Measurements from ENCODE around the gene GAD2.
A peak's percentile ranks its signal among the peaks of the same experiment; 100 is the strongest.

GAD2 gene

DNA sequence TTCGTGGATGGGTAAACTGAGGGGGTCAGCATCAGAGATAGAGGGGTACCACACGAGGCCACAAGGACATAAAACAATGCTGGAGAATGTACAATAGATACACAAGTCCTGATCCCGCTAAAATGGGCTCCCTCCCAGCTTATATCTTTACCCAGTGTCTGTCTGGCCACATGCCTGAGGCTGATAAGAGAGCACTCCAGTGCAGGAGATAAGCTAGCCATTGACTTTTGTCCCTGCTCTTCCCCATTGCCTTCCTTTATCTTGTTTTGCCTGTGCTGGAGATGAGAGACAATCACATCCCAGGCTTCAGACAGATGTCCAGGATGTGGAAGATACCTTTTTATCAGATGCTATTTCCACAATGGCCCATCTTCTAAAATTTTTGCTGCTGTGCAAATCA, 6.0 kb downstream of the GAD2 start:
- no peak for DNase-seq (ENCODE audit: low spot score)

DNA sequence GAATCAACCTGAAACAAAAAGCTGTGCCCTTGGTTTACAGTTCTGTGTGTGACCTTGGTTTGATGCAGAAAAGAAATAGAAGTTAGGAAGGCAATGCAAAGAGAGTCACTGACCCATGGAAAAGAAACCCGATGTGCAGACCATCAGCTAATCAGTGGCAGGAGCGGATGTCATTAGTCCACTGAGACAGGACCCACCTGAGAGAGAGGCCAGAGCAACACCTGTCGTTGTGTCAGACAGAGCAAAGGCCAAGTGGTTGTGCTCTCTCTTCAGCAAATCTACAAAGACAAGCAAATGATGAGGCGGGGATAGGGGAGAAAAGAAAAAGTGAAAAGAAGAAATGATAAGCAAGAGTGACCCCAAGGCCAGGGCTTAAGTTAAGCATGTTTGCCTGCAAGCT, 8.7 kb downstream of the GAD2 start:
- DNase-seq (ENCODE audit: low spot score) = no peak

DNA sequence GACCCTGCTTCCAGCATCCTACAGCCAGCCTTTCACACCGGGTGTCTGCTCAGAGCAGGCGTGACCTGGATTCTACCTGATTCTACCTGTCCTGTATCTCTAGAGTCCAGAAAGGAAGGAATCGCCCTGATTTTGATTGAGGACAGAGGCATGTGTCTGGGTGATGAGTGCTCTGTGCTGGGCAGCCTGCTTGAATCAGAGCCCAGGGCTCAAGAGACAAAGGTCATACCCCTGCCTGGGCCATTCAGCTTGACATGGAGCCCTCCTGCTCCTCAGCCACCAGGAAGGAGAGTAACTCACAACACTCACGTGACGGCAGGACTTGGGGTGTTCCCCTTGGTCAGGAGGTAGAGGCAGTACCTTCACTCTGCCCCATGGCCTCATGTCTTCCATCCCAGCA, 11.2 kb downstream of the GAD2 start:
- no peak for DNase-seq (ENCODE audit: low spot score)

DNA sequence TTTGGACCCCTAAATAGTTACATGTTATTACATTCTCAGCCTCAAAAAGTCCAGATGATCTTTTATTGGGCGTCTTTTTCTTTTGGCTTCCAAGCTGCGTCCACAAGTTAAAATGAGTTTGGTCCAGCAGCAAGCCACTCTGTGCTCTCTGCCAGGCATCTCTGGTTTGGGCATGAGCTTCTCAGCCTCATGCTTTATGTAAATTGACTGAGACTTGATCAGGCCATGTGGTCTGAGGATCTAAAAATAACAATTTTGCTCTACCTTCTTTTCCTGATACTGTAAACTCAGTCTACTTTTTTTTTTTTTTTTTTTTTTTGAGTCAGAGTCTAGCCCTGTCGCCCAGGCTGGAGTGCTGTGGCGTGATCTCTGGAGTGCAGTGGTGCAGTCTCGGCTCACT, 15.6 kb downstream of the GAD2 start:
- DNase-seq (ENCODE audit: low spot score) = no peak

DNA sequence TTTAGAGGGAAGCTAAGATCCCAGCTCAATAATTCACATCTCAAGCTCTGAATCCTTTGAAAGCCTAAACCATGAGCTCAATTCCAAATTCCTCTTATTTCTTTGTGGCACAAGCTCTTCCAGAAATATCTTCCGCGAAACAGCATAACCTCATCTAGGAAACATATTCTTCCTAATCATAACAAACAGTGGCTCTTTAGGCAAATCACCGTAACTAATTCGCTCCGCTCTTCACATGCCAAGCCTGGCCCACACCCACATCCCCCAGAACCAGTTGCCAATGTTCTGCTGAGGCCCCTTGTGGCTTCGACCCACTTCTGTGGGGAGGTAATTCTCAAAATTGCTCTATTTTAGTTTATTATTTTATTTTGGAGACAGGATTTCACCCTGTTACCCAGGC, 19.2 kb downstream of the GAD2 start:
- DNase-seq (ENCODE audit: low spot score) = no peak

DNA sequence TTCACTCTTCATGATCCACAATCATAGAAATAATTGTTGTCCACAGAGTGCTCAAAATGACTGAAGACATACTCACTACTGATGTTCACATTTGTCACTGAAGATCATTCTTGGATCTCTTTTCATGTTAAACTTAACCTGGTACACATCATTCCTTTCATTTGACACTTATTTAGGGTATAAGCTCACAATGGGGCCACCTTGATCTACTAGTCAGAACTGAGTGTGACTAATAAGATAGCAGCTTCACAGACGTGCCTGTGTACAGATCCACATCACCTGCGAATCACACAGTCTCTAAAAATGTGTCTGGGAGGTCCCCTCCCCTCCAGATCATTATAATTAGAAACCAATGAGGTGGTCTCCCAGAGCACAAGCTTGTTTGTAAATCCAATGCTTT, 21.8 kb downstream of the GAD2 start:
- no peak for DNase-seq (ENCODE audit: low spot score)

DNA sequence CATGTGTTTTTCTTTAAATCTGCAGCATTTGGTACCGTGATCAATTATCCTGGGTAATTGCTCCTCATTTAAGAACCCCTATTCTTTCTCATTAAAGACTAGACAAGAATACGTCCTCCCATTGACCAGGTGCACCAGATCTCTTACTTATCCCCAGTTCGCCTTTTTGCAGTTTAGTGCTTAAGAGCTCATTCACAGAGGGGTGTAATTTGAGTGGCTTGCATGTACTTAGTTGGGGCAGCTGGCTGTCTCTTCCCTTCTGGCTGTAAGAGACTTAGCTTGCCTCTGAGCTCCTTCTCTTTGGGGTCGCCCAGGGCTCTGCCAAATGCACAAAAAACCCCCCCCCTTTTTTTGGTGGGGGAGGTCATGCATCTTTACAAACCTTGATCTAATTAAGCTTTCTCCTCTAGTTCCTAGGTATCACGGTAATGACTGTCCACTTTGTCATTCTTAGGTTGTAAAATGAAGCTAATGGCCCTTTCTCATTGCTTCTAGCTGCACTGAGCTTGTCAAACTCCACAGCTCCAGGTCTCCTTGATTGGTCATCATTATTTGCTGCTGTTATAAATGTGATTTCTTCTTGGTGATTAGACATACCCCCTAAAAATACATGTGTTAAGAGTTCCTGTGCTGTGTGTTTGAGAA, 26.3 kb downstream of the GAD2 start:
- DNase-seq (ENCODE audit: low spot score) = no peak

DNA sequence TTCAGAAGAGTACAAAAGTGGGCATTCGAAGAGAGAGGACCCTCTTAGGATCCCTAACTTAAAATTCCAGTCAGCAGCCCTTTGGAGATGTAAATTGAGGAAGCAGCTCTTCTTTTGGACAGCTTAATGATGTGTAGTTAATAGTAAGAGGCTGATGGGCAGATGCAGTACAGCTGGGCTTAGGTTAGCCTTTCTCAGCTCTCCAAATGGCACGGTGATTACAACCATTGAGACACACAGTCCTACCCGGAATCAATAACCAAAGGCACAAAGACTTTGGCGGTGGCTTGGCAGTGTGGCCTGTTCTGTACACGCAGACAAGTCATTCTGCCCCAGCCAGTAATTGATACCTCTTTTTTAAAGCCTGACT, 26.8 kb downstream of the GAD2 start:
- no peak for DNase-seq (ENCODE audit: low spot score)

DNA sequence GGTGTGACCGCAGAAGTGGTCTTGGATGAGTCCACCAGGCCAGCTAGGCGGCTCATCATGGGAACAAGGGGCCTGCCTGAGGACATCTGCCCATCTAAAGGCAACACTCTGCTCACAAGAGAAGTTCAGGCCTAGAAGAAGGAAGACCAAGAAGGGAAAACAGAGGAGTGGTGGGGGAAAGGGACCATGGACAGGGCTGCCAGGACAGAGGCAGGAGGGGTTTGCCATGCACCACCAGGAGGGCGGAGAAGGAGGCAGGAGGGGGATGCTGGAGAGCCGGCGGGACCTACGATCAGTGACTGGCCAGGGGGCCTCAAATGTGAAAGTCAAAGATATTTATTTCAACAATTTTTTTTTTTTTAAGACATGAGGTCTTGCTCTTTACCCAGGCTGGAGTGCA, 33.1 kb downstream of the GAD2 start:
- DNase-seq (ENCODE audit: low spot score) = no peak

DNA sequence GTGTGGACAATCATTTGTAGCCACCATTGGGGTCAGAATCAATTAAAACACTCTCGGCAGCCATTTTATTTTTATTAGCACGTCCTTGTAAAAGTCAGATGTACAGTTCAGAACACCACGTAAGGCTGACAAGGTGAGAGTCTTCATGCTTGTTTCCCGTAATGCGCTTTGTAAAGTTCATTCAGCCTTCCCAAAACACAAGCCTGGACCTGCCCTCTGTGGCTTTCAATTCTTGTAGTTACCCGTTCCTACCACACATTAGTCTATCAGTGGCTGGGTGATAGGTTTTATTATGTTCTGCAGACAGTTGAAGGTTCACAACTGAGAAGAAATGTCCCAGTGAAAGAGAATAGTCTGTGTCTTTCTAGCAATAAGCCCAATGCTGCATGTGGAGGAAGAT, 35.4 kb downstream of the GAD2 start:
- no peak for DNase-seq (ENCODE audit: low spot score)

DNA sequence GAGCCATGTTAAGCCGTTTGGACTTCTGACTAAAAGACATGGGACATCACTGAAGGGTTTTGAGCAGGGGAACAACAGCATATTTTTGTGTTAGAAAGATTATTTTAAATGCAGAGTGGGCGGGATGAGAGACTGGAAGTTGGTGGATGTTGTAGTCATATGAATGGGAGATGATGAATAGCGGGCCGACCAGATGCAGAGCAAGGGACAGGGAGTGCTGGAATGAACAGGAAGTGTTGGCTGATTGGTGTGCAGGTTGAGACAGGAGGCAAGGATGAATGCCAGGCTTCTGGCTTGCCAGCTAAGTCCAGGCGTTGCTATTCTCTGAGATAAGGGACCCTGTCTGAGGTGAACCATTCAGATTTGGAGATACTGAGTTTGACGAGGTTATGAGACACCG, 38.0 kb downstream of the GAD2 start:
- no peak for DNase-seq (ENCODE audit: low spot score)

DNA sequence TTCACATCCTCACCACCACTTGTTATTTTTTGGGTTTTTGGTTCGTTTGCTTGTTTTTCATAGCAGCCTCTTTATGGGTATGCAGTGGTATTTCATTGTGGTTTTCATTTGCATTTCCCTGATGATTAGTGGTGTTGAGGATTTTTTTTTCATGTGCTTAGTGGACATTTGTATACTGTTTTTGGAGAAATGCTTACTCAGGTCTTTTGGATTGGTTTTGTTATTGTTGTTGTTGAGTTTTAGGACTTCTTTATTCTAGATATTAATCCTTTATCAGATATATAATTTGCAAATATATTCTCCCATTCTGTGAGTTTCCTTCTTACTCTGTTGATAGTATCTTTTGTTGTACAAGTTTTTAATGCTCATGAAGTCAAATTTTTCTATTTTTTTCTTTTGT, 42.8 kb downstream of the GAD2 start:
- DNase-seq (ENCODE audit: low spot score) = no peak

GRCh38 chr10:26269754-26270153, 53.2 kb downstream of the GAD2 start:
- DNase-seq (ENCODE audit: low spot score) = peak; percentile 22

DNA sequence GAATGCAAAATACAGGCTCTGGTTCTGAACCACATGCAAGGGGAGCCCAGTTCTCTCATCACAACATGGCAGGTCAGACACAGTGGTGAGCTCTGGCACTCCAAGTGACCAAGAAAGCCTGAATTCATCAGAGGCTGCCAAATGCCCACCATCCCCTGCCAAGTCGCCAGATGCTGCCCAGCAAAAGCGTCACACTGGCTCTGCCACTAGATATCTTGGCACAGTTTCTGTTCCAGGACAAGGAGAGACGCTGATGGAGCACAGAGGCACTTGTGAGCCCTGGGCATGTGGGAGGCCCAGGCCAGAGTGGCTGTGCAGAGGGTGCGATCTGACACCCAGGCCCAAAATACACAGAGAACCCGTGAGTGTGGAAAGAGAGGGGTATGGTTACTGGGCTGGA, 57.8 kb downstream of the GAD2 start:
- peak; percentile 68 for DNase-seq (ENCODE audit: low spot score)

DNA sequence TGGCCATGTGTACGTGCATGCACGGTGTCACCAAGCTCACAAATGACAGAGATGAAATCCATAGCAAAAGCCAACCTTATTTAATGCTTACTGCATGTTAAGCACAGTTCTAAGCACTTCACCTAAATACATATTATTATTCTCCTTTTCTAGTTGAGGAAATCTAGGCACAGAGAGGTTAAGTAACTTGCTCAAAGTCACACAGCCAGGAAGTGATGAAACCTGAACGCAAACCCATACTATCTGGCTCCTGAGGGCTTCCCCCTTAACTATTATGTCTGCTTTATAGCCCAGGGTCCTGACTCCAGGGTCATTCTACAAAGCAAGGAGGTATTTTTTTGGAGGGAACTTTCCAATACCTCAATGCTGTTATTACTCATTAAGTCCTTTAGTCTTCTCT, 61.7 kb downstream of the GAD2 start:
- no peak for DNase-seq (ENCODE audit: low spot score)

DNA sequence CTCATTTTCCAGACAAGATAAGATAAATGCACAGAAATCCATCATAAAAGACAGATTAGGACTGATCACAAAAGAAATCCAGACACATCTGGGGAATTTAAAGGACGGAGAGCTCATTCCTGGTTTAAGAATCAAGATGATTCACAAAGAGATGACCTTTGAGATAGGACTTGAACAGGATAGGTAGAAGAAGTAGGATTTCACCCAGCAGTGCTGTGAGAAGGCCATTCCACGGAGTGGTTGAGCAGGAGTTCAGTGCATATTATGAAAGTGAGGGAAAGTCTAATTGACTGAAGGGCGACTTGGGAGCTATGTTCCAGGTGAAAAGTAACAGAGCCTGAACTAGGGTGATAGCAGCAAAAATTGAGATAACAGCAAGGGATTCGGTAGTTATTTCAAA, 73.7 kb downstream of the GAD2 start:
- DNase-seq (ENCODE audit: low spot score) = no peak

- no peak for DNase-seq (ENCODE audit: low spot score)
Observed at GRCh38 chr10:26291721-26292480, 75.3 kb downstream of the GAD2 start.

- no peak for DNase-seq (ENCODE audit: low spot score)
Observed at GRCh38 chr10:26296360-26296759, 79.8 kb downstream of the GAD2 start.

DNA sequence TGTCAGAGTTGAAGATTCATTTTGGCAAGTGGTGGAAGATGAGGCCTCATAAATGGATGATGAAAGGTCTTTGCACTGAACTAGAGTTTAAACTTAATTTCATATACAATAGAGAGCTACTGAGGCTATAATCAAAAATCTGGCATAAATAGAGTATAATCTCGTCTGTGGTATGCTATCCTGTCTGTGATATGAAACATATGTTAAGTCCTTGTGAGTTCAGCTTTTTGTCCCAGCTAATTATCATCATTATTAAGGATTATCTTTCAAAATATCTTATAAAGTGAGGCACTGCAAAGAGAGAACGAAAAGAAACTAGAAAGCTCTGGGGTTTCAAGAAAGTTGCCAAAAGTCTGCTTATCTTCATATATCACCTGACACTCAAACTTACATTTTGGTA, 83.4 kb downstream of the GAD2 start:
- no peak for DNase-seq (ENCODE audit: low spot score)

GRCh38 chr10:26303366-26303765, 86.8 kb downstream of the GAD2 start:
- DNase-seq (ENCODE audit: low spot score) = no peak

DNA sequence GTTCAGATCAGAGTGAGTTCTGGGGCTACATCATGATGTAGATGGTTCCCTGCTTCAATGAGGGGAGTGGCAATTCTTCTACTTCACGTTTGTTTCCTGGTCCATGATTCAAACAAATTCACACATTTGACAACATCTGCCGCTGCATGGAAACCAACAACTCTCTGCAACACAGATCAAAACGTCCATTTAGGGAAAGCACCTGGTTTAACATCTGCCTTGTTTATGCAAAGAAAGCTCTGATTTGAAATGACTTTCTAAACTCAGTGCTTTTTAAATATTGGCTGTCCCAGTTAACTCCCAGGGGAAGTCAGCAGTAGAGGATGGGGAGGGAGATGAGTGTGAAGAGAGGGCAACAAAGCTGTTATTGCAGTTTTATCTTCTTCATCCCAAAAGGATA, 93.8 kb downstream of the GAD2 start:
- DNase-seq (ENCODE audit: low spot score) = no peak

DNA sequence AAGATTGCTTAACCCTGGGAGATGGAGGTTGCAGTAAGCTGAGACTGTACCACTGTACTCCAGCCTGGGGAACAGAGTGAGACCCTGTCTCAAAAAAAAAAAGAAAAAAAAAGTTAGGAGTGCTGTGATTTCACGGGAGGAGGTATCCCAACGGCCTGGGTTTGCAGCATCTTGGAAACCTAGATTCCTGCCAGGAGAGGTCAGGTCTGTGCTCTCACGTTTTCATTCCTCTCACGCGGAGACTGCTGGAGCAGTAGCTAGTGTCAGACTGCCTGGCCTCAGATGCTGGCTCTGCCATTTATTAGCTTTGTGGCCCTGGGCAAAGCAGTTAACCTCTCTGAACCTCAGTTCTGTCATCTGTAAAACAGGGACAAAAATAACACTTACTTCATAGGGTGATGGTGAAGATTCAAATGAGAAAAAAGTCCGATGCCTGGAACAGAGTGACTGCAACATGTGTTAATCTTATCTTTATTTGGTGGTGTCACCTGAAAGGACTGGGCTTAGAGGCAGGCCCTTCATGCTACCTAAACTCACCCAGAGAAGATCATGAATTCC, 94.9 kb downstream of the GAD2 start:
- DNase-seq (ENCODE audit: low spot score) = no peak

- DNase-seq (ENCODE audit: low spot score) = no peak
Observed at GRCh38 chr10:26314265-26315013, 97.9 kb downstream of the GAD2 start.

Measured in Ammon's horn (tissue), 1 donor.